DND-41 (cell line): ENCODE measurements around the gene XPR1.

Experiments
- ATAC-seq: fragments of 200-7000 bp; cut with Tn5 transposase; 3 replicates; pipeline ENCODE4 v1.9.1; 2021; ENCODE audit warnings: low read depth; ENCODE audit not compliant: insufficient read depth
- DNase-seq: peaks from one replicate; pipeline ENCODE4 v3.0.0-alpha.2; 2020
- H2AFZ ChIP-seq: 2 replicates; pipeline ENCODE4 v1.6.0; 2012; ENCODE audit warnings: low read depth, low read length
- H3K27ac ChIP-seq: 2 replicates; pipeline ENCODE4 v1.5.1; 2012; ENCODE audit warnings: low read length, inconsistent platforms
- H3K27me3 ChIP-seq: fragments of 200-600 bp; sonication (generic); 2 replicates; pipeline ENCODE4 v1.6.0; 2012; ENCODE audit warnings: low read length, mild to moderate bottlenecking, inconsistent platforms; ENCODE audit not compliant: insufficient read depth, poor library complexity
- H3K36me3 ChIP-seq: 2 replicates; pipeline ENCODE4 v1.5.1; 2012; ENCODE audit warnings: low read length, inconsistent platforms; ENCODE audit not compliant: insufficient read depth
- H3K4me1 ChIP-seq: 2 replicates; pipeline ENCODE4 v1.5.1; 2012; ENCODE audit warnings: mild to moderate bottlenecking, low read length; ENCODE audit not compliant: insufficient read depth
- H3K4me2 ChIP-seq: 2 replicates; pipeline ENCODE4 v1.6.0; 2012; ENCODE audit warnings: mild to moderate bottlenecking, moderate library complexity, low read length, inconsistent platforms; ENCODE audit not compliant: insufficient read depth
- H3K4me3 ChIP-seq, 2 experiments: fragments of 200-600 bp in 1 of 2; shearing (Covaris generic) in 1 of 2; 2 replicates each; pipeline ENCODE4 v1.5.1; 2012 to 2016; ENCODE audit warnings: inconsistent platforms in 2 of 2, low read length in 2 of 2, mild to moderate bottlenecking in 2 of 2, low read depth in 1 of 2, moderate library complexity in 1 of 2
- H3K79me2 ChIP-seq: 2 replicates; pipeline ENCODE4 v1.6.0; 2012; ENCODE audit warnings: low read length, inconsistent platforms; ENCODE audit not compliant: insufficient read depth
- H3K9ac ChIP-seq: 2 replicates; pipeline ENCODE4 v1.6.0; 2012; ENCODE audit warnings: low read depth, mild to moderate bottlenecking, inconsistent platforms, low read length, moderate library complexity
- H3K9me3 ChIP-seq: 2 replicates; pipeline ENCODE4 v1.5.1; 2012; ENCODE audit warnings: low read length, moderate library complexity, mild to moderate bottlenecking, inconsistent platforms; ENCODE audit not compliant: insufficient read depth, severe bottlenecking
- H4K20me1 ChIP-seq: 2 replicates; pipeline ENCODE4 v1.6.0; 2012; ENCODE audit warnings: low read length; ENCODE audit not compliant: insufficient read depth
- CTCF ChIP-seq: IDR thresholded peaks from 2 replicates; pipeline ENCODE4 v1.5.1; 2012; ENCODE audit warnings: borderline replicate concordance, low read length, moderate library complexity, mild to moderate bottlenecking; ENCODE audit not compliant: poor library complexity, severe bottlenecking; ENCODE audit errors: extremely low read depth
- EZH2 ChIP-seq: IDR thresholded peaks from 3 replicates; pipeline ENCODE4 v1.6.1; 2012; ENCODE audit warnings: borderline replicate concordance, low read depth, mild to moderate bottlenecking, moderate library complexity, low read length, inconsistent platforms; ENCODE audit not compliant: severe bottlenecking

The XPR1 gene

GRCh38 chr1:180937624-180938225, 305.9 kb downstream of the XPR1 start:
- H2AFZ ChIP-seq: no peak overlapping the region
- no peaks in the 10 kb centered on the region for H3K9me3 ChIP-seq
- peak overlapping the region; percentile 45 for H3K27ac ChIP-seq
- no peak overlapping the region for H3K4me2 ChIP-seq
- H3K4me1 ChIP-seq: peaks cover 20% of the 10 kb centered on the region
- H3K27me3 ChIP-seq: no peaks in the 10 kb centered on the region
- DNase-seq (peak; percentile 50), ATAC-seq (peak; percentile 65)
- H4K20me1 ChIP-seq: no peaks in the 10 kb centered on the region
- no peak overlapping the region for H3K4me3 ChIP-seq
- no peaks in the 10 kb centered on the region for H3K79me2 ChIP-seq
- no peak overlapping the region for H3K9ac ChIP-seq
- TF ChIP-seq CTCF: no peak
- TF ChIP-seq EZH2: no peak
- H3K36me3 ChIP-seq: no peaks in the 10 kb centered on the region

DNA sequence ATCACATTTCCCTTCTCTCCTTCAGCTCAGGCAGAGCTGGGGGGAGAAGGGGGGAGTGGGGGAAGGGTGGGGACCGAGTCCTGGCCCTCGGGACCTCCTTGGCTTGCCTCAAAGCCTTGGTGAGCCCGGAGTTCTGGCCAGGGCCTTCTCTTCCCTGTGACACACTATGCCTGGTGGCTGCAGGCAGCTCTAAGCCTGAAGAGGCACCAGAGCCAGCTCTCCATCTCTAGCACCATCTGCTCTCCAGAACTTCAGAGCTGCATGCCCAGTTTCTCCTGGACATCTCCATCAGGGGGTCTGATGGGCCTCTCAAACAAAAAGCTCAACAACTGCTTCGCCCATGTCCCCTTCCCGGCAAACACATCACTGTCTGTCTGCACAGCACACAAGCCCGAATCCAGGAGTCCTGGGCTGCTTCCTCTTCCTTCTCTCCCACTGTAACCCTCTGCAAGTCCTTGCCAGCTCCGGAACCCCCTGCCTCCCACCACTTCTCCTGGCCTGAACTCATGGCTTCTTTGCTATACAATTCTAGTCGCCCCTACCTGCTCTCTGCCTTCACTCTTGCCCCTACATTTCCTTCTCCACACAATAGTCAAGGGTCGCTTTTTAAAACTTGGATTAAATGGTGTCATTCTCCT, 307.4 kb downstream of the XPR1 start:
- TF ChIP-seq CTCF: no peak
- TF ChIP-seq EZH2: no peak
- no peak overlapping the region for H2AFZ ChIP-seq
- H3K9ac ChIP-seq: no peak overlapping the region
- no peak for DNase-seq
- no peaks in the 10 kb centered on the region for H3K9me3 ChIP-seq
- no peak overlapping the region for H3K27ac ChIP-seq
- H3K79me2 ChIP-seq: no peaks in the 10 kb centered on the region
- no peak for ATAC-seq
- H4K20me1 ChIP-seq: no peaks in the 10 kb centered on the region
- no peak overlapping the region for H3K4me3 ChIP-seq
- H3K4me2 ChIP-seq: no peak overlapping the region
- H3K27me3 ChIP-seq: no peaks in the 10 kb centered on the region
- peaks cover 3% of the 10 kb centered on the region; the same call in 1 of the 2 replicates for H3K36me3 ChIP-seq
- H3K4me1 ChIP-seq: peaks cover 24% of the 10 kb centered on the region

GRCh38 chr1:180939711-180940103, 307.9 kb downstream of the XPR1 start:
- no peak overlapping the region for H3K9ac ChIP-seq
- peak; percentile 32 for DNase-seq
- no peak overlapping the region for H2AFZ ChIP-seq
- H3K36me3 ChIP-seq: peaks cover 4% of the 10 kb centered on the region; the same call in 1 of the 2 replicates
- H3K79me2 ChIP-seq: no peaks in the 10 kb centered on the region
- H3K4me3 ChIP-seq: no peak overlapping the region
- ATAC-seq: peak; percentile 24; the same call in 1 of the 3 replicates
- H3K27me3 ChIP-seq: no peaks in the 10 kb centered on the region
- H3K27ac ChIP-seq: no peak overlapping the region
- H3K9me3 ChIP-seq: no peaks in the 10 kb centered on the region
- no peak overlapping the region for H3K4me2 ChIP-seq
- TF ChIP-seq EZH2 (no peak), CTCF (no peak)
- H4K20me1 ChIP-seq: no peaks in the 10 kb centered on the region
- peaks cover 24% of the 10 kb centered on the region for H3K4me1 ChIP-seq
